Measurements from ENCODE around the gene OPTN.
"Not testable (repeated sequence)": the region's sequence is repeated elsewhere in the genome, so short reads cannot be mapped to it uniquely, and the experiment has no call there.

OPTN gene

DNA sequence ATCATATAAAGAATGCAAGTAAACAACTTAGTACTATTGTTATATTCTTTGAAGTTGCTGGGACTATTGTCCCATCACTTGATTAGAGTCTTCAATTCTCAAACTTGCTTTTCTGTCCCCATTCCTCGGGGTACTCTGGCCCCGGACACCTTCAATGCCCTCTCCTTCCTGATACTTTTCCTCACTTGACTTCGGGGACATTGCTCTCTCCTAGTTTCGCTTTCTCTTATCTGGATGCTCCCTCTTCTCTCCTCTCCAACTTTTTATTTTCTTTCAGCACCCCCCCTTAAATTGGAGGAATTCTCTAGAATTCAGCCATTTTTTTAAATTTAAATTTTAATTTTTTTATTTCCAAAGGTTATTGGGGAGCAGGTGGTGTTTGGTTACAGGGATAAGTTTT is 10.6 kb upstream of the OPTN start:
- H3K4me3 ChIP-seq (ENCODE audit: low read length), result no peak overlapping the region
- no peak for DNase-seq (ENCODE audit: low read depth)
- TF ChIP-seq, protein P1, sequence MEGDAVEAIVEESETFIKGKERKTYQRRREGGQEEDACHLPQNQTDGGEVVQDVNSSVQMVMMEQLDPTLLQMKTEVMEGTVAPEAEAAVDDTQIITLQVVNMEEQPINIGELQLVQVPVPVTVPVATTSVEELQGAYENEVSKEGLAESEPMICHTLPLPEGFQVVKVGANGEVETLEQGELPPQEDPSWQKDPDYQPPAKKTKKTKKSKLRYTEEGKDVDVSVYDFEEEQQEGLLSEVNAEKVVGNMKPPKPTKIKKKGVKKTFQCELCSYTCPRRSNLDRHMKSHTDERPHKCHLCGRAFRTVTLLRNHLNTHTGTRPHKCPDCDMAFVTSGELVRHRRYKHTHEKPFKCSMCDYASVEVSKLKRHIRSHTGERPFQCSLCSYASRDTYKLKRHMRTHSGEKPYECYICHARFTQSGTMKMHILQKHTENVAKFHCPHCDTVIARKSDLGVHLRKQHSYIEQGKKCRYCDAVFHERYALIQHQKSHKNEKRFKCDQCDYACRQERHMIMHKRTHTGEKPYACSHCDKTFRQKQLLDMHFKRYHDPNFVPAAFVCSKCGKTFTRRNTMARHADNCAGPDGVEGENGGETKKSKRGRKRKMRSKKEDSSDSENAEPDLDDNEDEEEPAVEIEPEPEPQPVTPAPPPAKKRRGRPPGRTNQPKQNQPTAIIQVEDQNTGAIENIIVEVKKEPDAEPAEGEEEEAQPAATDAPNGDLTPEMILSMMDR (IDR thresholded peaks at IDR 0.05; ENCODE audit: insufficient read depth, low read depth, low read length, missing control alignments), result no peak

DNA sequence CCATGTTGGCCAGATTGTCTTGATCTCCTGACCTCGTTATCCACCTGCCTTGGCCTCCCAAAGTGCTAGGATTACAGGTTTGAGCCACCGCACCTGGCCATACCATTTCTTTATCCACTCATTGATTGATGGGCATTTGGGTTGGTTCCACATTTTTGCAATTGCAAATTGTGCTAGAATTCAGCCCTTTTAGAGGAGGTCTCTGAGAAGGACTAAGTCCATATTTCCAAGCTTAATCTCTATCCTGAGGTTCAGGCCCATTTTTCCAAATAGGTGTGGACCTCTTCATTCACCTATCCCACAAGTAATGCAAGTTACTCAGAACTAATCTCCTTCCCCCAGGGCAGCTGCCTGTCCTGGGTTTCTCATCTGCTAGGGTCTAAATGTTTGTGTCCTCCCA is 9.7 kb upstream of the OPTN start:
- TF ChIP-seq, protein P1 (IDR thresholded peaks at IDR 0.05; ENCODE audit: insufficient read depth, low read depth, low read length, missing control alignments), result no peak
- no peak for DNase-seq (ENCODE audit: low read depth)
- no peak overlapping the region for H3K4me3 ChIP-seq (ENCODE audit: low read length)

DNA sequence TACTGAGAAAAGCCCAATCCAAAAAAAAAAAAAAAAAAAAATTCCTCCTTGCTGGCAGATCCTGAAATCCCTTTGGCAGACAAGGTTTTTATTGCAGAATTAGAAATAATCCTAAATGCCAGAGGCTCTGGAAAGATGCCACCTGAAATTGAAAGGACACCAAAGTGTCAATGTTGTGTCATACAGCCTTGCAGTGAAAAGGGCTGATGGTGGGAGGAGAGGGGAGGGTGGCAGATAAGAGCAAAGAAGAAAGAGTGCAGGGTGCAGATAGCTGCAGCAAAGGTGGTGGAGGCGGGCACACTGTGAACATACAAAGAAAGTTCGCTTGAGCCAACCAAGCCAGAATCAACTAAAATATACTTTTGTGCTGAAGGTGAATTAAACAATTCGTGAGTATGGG is 8.2 kb upstream of the OPTN start:
- H3K4me3 ChIP-seq (ENCODE audit: low read length), result no peak overlapping the region
- no peak for DNase-seq (ENCODE audit: low read depth)
- TF ChIP-seq, protein P1 (IDR thresholded peaks at IDR 0.05; ENCODE audit: insufficient read depth, low read depth, low read length, missing control alignments), result no peak

DNA sequence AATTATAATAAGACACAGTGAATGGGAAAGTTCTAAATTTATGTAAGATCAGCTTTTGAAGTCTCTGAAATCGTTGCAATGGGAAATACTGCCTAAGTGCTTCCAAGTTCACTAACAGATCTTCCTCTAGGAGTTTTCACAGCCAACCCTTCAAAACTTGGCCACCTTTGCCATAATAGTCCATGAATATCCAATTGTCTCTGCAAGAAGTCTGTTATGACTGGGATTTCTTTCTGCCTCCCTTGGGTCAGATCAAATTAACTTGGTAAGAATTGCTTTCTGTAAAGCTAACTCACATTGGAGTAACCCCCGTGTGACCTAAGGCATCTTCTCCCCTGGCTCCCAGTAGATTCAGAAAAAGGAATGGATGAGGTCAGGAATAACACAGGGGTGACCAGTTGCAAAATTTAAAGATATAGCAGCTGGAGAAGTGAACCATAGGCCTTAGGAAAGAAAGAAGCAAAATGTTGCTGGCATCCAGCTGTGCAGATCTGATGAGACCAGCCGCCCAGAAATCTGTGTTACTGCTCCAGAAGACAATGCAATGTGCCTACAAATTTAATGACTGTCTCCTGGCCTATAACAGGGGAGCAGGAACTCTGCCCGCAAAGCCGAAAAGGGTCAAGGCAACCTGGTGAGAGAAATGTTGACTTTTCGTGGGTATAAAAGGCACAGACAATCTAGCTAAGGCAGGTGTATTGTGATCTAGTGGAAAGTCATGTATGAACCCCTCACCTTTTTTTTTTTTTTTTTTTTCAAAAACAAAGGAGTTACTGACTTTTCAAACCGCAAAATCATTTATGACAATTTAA is 7.5 kb upstream of the OPTN start:
- TF ChIP-seq, protein P1 (IDR thresholded peaks at IDR 0.05; ENCODE audit: insufficient read depth, low read depth, low read length, missing control alignments), result no peak
- no peak overlapping the region for H3K4me3 ChIP-seq (ENCODE audit: low read length)
- no peak for DNase-seq (ENCODE audit: low read depth)

DNA sequence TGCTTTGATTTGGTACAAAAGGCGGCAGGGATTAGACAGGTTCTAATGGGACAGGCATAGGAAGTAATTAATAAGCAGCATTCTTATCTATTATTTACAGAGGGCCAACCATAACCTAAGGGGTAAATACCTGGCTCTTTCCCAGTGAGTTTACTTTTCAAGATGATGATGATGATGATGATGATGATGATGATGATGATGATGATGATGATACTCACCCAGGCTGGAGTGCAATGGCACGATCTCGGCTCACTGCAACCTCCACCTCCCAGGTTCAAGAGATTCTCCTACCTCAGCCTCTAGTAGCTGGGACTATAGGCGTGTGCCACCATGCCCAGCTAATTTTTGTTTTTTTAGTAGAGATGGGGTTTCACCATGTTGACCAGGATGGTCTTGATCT is 5.9 kb upstream of the OPTN start:
- not testable (repeated sequence) for DNase-seq (ENCODE audit: low read depth); H3K4me3 ChIP-seq (ENCODE audit: low read length)

DNA sequence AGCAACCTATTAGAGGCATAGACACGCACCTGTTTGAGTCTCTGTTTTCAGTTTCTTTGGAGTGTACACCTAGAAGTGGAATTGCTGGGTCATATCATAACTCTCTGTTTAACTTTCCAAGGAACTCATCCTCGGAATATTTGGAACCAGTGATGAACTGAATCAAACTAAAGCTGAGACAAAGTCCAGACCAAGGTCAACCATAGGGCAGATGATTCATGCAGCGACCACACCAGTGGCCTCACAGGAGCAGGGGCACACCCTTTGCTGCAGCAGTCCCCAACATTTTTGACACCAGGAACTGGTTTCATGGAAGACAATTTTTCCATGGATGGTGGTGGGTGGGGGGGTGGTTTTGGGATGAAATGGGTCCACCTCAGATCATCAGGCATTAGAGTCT is 4.9 kb upstream of the OPTN start:
- TF ChIP-seq, protein P1 (IDR thresholded peaks at IDR 0.05; ENCODE audit: insufficient read depth, low read depth, low read length, missing control alignments), result no peak
- no peak overlapping the region for H3K4me3 ChIP-seq (ENCODE audit: low read length)
- DNase-seq (ENCODE audit: low read depth), result no peak

DNA sequence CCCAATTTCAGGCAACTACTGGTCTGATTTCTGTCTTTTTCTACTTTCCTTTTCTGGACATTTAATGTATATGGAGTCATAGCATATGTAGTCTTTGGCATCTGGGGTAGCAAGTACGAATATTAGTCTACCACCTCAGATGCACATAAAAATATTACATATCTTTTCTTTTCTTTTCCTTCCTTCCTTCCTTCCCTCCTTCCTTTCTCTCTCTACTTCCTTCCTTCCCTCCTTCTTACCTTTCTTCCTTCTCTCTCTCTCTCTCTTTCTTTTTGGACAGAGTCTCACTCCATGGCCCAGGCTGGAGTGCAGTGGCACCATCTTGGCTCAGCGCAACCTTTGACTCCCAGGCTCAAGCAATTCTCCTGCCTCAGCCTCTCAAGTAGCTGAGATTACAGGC is 4.0 kb upstream of the OPTN start:
- no peak for DNase-seq (ENCODE audit: low read depth)
- TF ChIP-seq, protein P1 (IDR thresholded peaks at IDR 0.05; ENCODE audit: insufficient read depth, low read depth, low read length, missing control alignments), result no peak

More for the DNA sequence above, 4.0 kb upstream of the OPTN start:
- H3K4me3 ChIP-seq (ENCODE audit: low read length), result no peak overlapping the region
